ENCODE results near the gene OSBPL9.

DNA sequence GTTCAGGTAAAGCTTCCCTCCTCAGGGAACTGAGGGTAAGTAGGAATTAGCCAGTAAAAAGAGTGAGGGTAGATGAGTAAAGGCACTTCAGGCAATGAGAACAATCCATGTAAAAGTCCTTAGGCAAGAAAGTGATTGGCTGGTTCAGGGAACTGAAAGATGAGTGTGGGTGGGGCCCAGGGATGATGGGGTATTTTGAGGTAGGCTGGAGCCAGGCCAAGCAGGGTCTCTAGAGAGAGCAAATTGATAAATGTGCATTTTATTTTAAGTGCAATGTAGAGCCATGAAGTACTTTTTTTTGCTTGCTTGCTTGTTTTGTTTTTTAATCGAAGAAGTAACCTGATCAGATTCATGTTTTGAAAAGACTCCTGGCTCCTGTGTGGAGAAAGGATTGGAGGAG is 26.5 kb downstream of the OSBPL9 start:
- TF ChIP-seq, protein P1, sequence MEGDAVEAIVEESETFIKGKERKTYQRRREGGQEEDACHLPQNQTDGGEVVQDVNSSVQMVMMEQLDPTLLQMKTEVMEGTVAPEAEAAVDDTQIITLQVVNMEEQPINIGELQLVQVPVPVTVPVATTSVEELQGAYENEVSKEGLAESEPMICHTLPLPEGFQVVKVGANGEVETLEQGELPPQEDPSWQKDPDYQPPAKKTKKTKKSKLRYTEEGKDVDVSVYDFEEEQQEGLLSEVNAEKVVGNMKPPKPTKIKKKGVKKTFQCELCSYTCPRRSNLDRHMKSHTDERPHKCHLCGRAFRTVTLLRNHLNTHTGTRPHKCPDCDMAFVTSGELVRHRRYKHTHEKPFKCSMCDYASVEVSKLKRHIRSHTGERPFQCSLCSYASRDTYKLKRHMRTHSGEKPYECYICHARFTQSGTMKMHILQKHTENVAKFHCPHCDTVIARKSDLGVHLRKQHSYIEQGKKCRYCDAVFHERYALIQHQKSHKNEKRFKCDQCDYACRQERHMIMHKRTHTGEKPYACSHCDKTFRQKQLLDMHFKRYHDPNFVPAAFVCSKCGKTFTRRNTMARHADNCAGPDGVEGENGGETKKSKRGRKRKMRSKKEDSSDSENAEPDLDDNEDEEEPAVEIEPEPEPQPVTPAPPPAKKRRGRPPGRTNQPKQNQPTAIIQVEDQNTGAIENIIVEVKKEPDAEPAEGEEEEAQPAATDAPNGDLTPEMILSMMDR (conservative IDR thresholded peaks at IDR 0.05; ENCODE audit: low read length) = no peak
- no peak for TF ChIP-seq EZH2phosphoT487 (IDR thresholded peaks at IDR 0.05; ENCODE audit: borderline replicate concordance, low read depth, low read length)

Data from OCI-LY7 (cell line).